Measurements from ENCODE around the gene NADK2.

NADK2 gene

GRCh38 chr5:36238502-36239295 lies 3.0 kb downstream of the NADK2 start:
- no peak for DNase-seq (ENCODE audit: low read depth)
- no peak overlapping the region for H3K4me3 ChIP-seq (ENCODE audit: low read length)
- no peak for TF ChIP-seq CTCF (conservative IDR thresholded peaks at IDR 0.05; ENCODE audit: low read length)

- H3K4me3 ChIP-seq (ENCODE audit: low read length): no peak overlapping the region
- no peak for TF ChIP-seq CTCF (conservative IDR thresholded peaks at IDR 0.05; ENCODE audit: low read length)
- DNase-seq (ENCODE audit: low read depth): no peak
Observed at GRCh38 chr5:36237751-36238150, 4.0 kb downstream of the NADK2 start.

GRCh38 chr5:36236801-36237200 lies 4.9 kb downstream of the NADK2 start:
- H3K4me3 ChIP-seq (ENCODE audit: low read length): no peak overlapping the region
- DNase-seq (ENCODE audit: low read depth): no peak
- TF ChIP-seq CTCF (conservative IDR thresholded peaks at IDR 0.05; ENCODE audit: low read length): no peak

GRCh38 chr5:36232533-36232932 lies 9.2 kb downstream of the NADK2 start:
- no peak for TF ChIP-seq CTCF (conservative IDR thresholded peaks at IDR 0.05; ENCODE audit: low read length)
- H3K4me3 ChIP-seq (ENCODE audit: low read length): no peak overlapping the region
- no peak for DNase-seq (ENCODE audit: low read depth)

DNA sequence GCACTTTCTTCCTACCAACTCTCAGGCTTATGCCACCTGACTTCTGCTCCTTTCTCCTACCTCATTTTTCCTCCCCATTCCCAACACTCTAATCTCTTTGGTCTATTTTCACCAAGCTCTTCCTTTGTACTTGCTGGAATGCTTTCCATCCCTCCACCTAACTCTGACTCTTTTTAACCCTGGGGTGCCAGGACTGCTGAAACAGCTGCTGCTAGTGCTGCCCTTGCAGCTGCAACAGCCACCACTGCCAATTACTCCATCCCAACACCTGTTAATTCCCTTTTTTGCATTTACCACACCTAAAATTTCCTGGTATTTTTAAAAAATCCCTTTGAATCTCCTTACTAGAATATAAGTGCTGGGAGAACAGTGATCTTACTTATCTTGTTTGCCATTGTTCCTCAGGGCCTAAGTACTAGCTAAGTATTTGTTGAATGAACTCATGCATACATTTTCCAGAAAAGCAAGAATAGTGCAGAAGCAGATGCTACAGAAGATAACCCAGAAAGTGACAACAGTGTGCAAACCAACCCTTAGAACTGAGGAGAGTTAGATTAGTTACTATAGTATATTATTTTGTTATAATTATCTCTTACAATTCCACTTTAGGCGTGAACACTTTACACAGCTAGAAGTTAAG lies 11.5 kb downstream of the NADK2 start:
- no peak overlapping the region for H3K4me3 ChIP-seq (ENCODE audit: low read length)
- no peak for TF ChIP-seq CTCF (conservative IDR thresholded peaks at IDR 0.05; ENCODE audit: low read length)
- DNase-seq (ENCODE audit: low read depth): no peak

DNA sequence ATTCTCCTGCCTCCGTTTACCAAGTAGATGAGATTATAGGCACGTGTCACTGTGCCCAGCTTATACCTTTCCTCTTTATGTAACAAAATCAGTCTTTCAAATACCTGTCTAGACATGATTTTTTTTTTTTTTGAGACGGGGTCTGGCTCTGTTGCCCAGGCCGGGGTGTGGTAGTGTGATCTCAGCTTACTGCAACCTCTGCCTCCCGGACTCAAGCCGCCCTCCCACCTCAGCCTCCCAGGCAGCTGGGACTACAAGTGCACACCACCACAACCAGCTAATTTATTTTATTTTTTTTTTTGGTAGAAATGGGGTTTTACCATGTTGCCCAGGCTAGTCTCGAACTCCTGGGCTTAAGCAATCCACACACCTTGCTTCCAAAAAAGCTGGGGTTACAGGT lies 13.2 kb downstream of the NADK2 start:
- no peak overlapping the region for H3K4me3 ChIP-seq (ENCODE audit: low read length)
- DNase-seq (ENCODE audit: low read depth): no peak
- no peak for TF ChIP-seq CTCF (conservative IDR thresholded peaks at IDR 0.05; ENCODE audit: low read length)

DNA sequence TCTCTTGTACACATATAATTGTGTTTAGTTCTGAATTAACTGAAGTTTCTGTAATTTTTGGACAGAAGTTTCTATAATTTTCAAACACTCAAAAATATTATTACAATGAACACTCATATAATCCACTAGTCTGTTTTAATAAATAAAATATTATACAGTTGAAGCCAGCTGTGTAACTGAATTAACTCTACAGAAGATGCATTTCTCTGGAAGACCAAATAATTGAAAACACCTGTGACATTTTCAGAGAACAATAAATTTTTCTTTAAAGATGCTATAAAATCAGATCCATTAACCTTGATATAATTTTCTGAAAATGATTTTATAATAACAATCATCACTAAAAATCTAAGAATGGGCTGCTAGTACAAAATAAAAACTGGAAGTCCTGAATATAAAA lies 14.7 kb downstream of the NADK2 start:
- TF ChIP-seq CTCF (conservative IDR thresholded peaks at IDR 0.05; ENCODE audit: low read length): no peak
- no peak overlapping the region for H3K4me3 ChIP-seq (ENCODE audit: low read length)
- DNase-seq (ENCODE audit: low read depth): no peak
